ENCODE results near the gene SAFB. TPM values are rescaled to one million over a fixed set of nuclear protein-coding genes. Genes with fewer than 3 reads are reported as not detected.

SAFB gene
- total RNA-seq, 1 experiment from 2014 or later = 143 TPM

- H4K20me1 ChIP-seq (ENCODE audit: insufficient read depth) = peaks cover 48% of the 10 kb centered on the region
- no peak overlapping the region for H3K4me2 ChIP-seq (ENCODE audit: low read length)
- no peaks in the 10 kb centered on the region for H3K9me3 ChIP-seq (ENCODE audit: control insufficient read depth in 1 of 2, insufficient read depth in 1 of 2, low read depth in 1 of 2, low read length in 2 of 2)
- H3K9ac ChIP-seq (ENCODE audit: low read length) = no peak overlapping the region
- no TSS peak for BruUV-seq (replicated peaks)
- intact Hi-C loops (cut with micrococcal nuclease) = no loop called here
- DNase-seq (ENCODE audit: low read depth, low spot score) (no peak), ATAC-seq (no peak)
- RAD21 ChIA-PET (ENCODE audit: low non-redundant PET in 1 of 2, low total read pairs in 2 of 2, uncharacterized antibody in 2 of 2, unreplicated experiment in 2 of 2) = no interaction called here
- no peak overlapping the region for H3K4me3 ChIP-seq (replicated peaks in 1 of 2; ENCODE audit: low read depth in 1 of 2, low read length in 2 of 2)
- no peak overlapping the region for H2AFZ ChIP-seq (ENCODE audit: low read depth, low read length, poor library complexity, severe bottlenecking)
- peaks cover 100% of the 10 kb centered on the region for H3K79me2 ChIP-seq (ENCODE audit: insufficient read depth, low read length)
- no peak overlapping the region for H3K27ac ChIP-seq (ENCODE audit: low read depth, low read length)
- H3K27me3 ChIP-seq (ENCODE audit: insufficient read depth, low read length) = no peaks in the 10 kb centered on the region
- peaks cover 8 to 14% of the 10 kb centered on the region in 2 experiments; a peak in 3 of 4 replicates for H3K4me1 ChIP-seq (ENCODE audit: control insufficient read depth in 1 of 2, insufficient read depth in 2 of 2, low read length in 2 of 2)
- POLR2A ChIA-PET = no interaction called here
- H3K36me3 ChIP-seq (ENCODE audit: control insufficient read depth in 1 of 2, insufficient read depth in 2 of 2, low read length in 2 of 2) = peaks cover 43 to 60% of the 10 kb centered on the region in 2 experiments
- TF ChIP-seq POLR2A (IDR thresholded peaks at IDR 0.05; ENCODE audit: borderline replicate concordance, extremely low read depth, insufficient read depth, insufficient read length) = no peak
- CTCF ChIA-PET = no interaction called here
- H3K9me2 ChIP-seq (ENCODE audit: insufficient read depth) = no peaks in the 10 kb centered on the region
Measured at GRCh38 chr19:5628461-5628860, 5.6 kb downstream of the SAFB start.

- intact Hi-C loops (cut with micrococcal nuclease) = no loop called here
- Histone ChIP-seq H3K9me3 (ENCODE audit: control insufficient read depth in 1 of 2, insufficient read depth in 1 of 2, low read depth in 1 of 2, low read length in 2 of 2) (no peaks in the 10 kb centered on the region), H3K27ac (ENCODE audit: low read depth, low read length) (no peak overlapping the region), H3K9ac (ENCODE audit: low read length) (no peak overlapping the region), H3K79me2 (ENCODE audit: insufficient read depth, low read length) (peaks cover 100% of the 10 kb centered on the region), H3K36me3 (ENCODE audit: control insufficient read depth in 1 of 2, insufficient read depth in 2 of 2, low read length in 2 of 2) (peaks cover 43 to 60% of the 10 kb centered on the region in 2 experiments), H3K9me2 (ENCODE audit: insufficient read depth) (no peaks in the 10 kb centered on the region), H4K20me1 (ENCODE audit: insufficient read depth) (peaks cover 52% of the 10 kb centered on the region), H3K4me3 (replicated peaks in 1 of 2; ENCODE audit: low read depth in 1 of 2, low read length in 2 of 2) (no peak overlapping the region), H2AFZ (ENCODE audit: low read depth, low read length, poor library complexity, severe bottlenecking) (no peak overlapping the region), H3K4me1 (ENCODE audit: control insufficient read depth in 1 of 2, insufficient read depth in 2 of 2, low read length in 2 of 2) (peaks cover 8 to 14% of the 10 kb centered on the region in 2 experiments; a peak in 3 of 4 replicates), H3K4me2 (ENCODE audit: low read length) (no peak overlapping the region), H3K27me3 (ENCODE audit: insufficient read depth, low read length) (no peaks in the 10 kb centered on the region)
- RAD21 ChIA-PET (ENCODE audit: low non-redundant PET in 1 of 2, low total read pairs in 2 of 2, uncharacterized antibody in 2 of 2, unreplicated experiment in 2 of 2) = interaction anchor here in 1 of 2 experiments (0.5 kb wide), 1 partner anchor 1165 kb away, joined by 3 read pairs; no protein-coding TSS in a partner anchor
- no TSS peak for BruUV-seq (replicated peaks)
- DNase-seq (ENCODE audit: low read depth, low spot score) (no peak), ATAC-seq (no peak)
- TF ChIP-seq REST (IDR thresholded peaks at IDR 0.05; ENCODE audit: low read depth) = no peak
- no peak for TF ChIP-seq MAX (IDR thresholded peaks at IDR 0.05)
- no peak for TF ChIP-seq ZNF274 (IDR thresholded peaks at IDR 0.05; ENCODE audit: low read depth, low read length)
- no peak for TF ChIP-seq SRF (IDR thresholded peaks at IDR 0.05; ENCODE audit: low read depth)
- no peak for TF ChIP-seq JUND (IDR thresholded peaks at IDR 0.05)
- no peak for TF ChIP-seq POLR2AphosphoS5 (IDR thresholded peaks at IDR 0.05; ENCODE audit: low read depth, low read length)
- no peak for TF ChIP-seq TCF7L2 (IDR thresholded peaks at IDR 0.05; ENCODE audit: borderline replicate concordance, extremely low read depth, insufficient read depth, insufficient read length)
- TF ChIP-seq CTCF (IDR thresholded peaks at IDR 0.05 in 2 of 3, conservative IDR thresholded peaks at IDR 0.05 in 1 of 3; ENCODE audit: borderline replicate concordance in 1 of 3, insufficient read depth in 1 of 3, low read depth in 2 of 3, low read length in 2 of 3) = no peak
- TF ChIP-seq ZFX (IDR thresholded peaks at IDR 0.05) = no peak
- TF ChIP-seq ATF3 (IDR thresholded peaks at IDR 0.05) = no peak
- no peak for TF ChIP-seq CEBPB (IDR thresholded peaks at IDR 0.05; ENCODE audit: low read depth)
- CTCF ChIA-PET = interaction anchor here (0.9 kb wide), 1 partner anchor 58 kb away, joined by 3 read pairs; no protein-coding TSS in a partner anchor
- POLR2A ChIA-PET = no interaction called here
Measured at GRCh38 chr19:5628919-5629481, 6.1 kb downstream of the SAFB start.
